GM21528 (cell line): ENCODE measurements around the gene LIPC.

Source experiments
- ATAC-seq: cut with Tn5 transposase; IDR thresholded peaks from one replicate; pipeline ENCODE4 v1.9.1; 2021; ENCODE audit warnings: mild to moderate bottlenecking, moderate library complexity; ENCODE audit not compliant: unreplicated experiment, low FRiP score

LIPC gene

GRCh38 chr15:58571491-58571890, 139.7 kb downstream of the LIPC start:
- ATAC-seq = no peak

GRCh38 chr15:58572521-58572920, 140.7 kb downstream of the LIPC start:
- ATAC-seq = no peak

GRCh38 chr15:58573270-58573669, 141.5 kb downstream of the LIPC start:
- no peak for ATAC-seq

- ATAC-seq = no peak
Measured at GRCh38 chr15:58574631-58575030, 142.8 kb downstream of the LIPC start.

GRCh38 chr15:58575045-58575786, 143.4 kb downstream of the LIPC start:
- no peak for ATAC-seq

GRCh38 chr15:58576657-58577056, 144.9 kb downstream of the LIPC start:
- ATAC-seq = no peak

GRCh38 chr15:58582160-58582559, 150.4 kb downstream of the LIPC start:
- no peak for ATAC-seq

- no peak for ATAC-seq
Measured at GRCh38 chr15:58583171-58583908, 151.5 kb downstream of the LIPC start.

GRCh38 chr15:58584789-58585461, 153.1 kb downstream of the LIPC start:
- no peak for ATAC-seq

GRCh38 chr15:58585693-58586443, 154.1 kb downstream of the LIPC start:
- peak; percentile 60 for ATAC-seq

GRCh38 chr15:58587486-58587885, 155.7 kb downstream of the LIPC start:
- ATAC-seq = no peak

GRCh38 chr15:58588096-58588495, 156.3 kb downstream of the LIPC start:
- no peak for ATAC-seq

- ATAC-seq = no peak
Measured at GRCh38 chr15:58589047-58589446, 157.3 kb downstream of the LIPC start.

- no peak for ATAC-seq
Measured at GRCh38 chr15:58590236-58590635, 158.4 kb downstream of the LIPC start.

GRCh38 chr15:58590926-58591325, 159.1 kb downstream of the LIPC start:
- ATAC-seq = no peak

- ATAC-seq = no peak
Measured at GRCh38 chr15:58593870-58594269, 162.1 kb downstream of the LIPC start.

- ATAC-seq = no peak
Measured at GRCh38 chr15:58594898-58595297, 163.1 kb downstream of the LIPC start.

- no peak for ATAC-seq
Measured at GRCh38 chr15:58595516-58596263, 163.9 kb downstream of the LIPC start.

GRCh38 chr15:58597943-58598828, 166.4 kb downstream of the LIPC start:
- no peak for ATAC-seq
